Lower lobe of right lung (tissue), 2 donors: ENCODE results near the gene DYSF. TPM values are rescaled to one million over a fixed set of nuclear protein-coding genes. Genes with fewer than 3 reads are reported as not detected.

Source experiments
- ATAC-seq, 2 donors: fragments of 200-7000 bp; cut with Tn5 transposase; one replicate each; pipeline ENCODE4 v1.9.1; 2020 to 2022; ENCODE audit warnings: mild to moderate bottlenecking in 2 of 2, moderate library complexity in 2 of 2
- DNase-seq: peaks from one replicate; pipeline ENCODE4 v3.0.0-alpha.2; 2020
- H3K27ac ChIP-seq: fragments of 200-600 bp; one replicate; pipeline ENCODE4 v1.8.0; 2022
- H3K27me3 ChIP-seq: fragments of 200-600 bp; one replicate; pipeline ENCODE4 v1.8.0; 2022; ENCODE audit warnings: low read depth
- H3K36me3 ChIP-seq: fragments of 200-600 bp; one replicate; pipeline ENCODE4 v1.8.0; 2022; ENCODE audit warnings: mild to moderate bottlenecking
- H3K4me1 ChIP-seq: fragments of 200-600 bp; one replicate; pipeline ENCODE4 v1.8.0; 2022
- H3K4me3 ChIP-seq: fragments of 200-600 bp; one replicate; pipeline ENCODE4 v1.8.0; 2022; ENCODE audit warnings: mild to moderate bottlenecking
- H3K9me3 ChIP-seq: fragments of 200-600 bp; one replicate; pipeline ENCODE4 v1.8.0; 2022
- CTCF ChIP-seq: fragments of 200-600 bp; IDR thresholded peaks from one replicate; pipeline ENCODE4 v1.8.0; 2022; ENCODE audit warnings: antibody characterized with exemption, mild to moderate bottlenecking
- intact Hi-C: fragments of 100-400 bp; cut with DNase I; formaldehyde crosslinking; loops from one replicate; pipeline ENCODE4 v1.11.0; 2022
- total RNA-seq: library from RNA; stranded (reverse); fragmentation: NEBNext Ultra II Directional; extraction: Animal tissue kit (Norgen Biotek cat#: 25700); gene quantifications from one replicate; pipeline ENCODE4 v1.2.1, GENCODE V29; 2021
- donor health status: DM: no; HTN: yes; CAD: no; lungs with severe emphysema.

The DYSF gene
- total RNA-seq, 1 donor from 2014 or later: 41.2 TPM

GRCh38 chr2:71531522-71532047 lies 78.2 kb downstream of the DYSF start:
- DNase-seq (no peak), ATAC-seq (no peak)
- Histone ChIP-seq H3K4me3 (no peak overlapping the region), H3K4me1 (no peaks in the 10 kb centered on the region), H3K27ac (no peak overlapping the region), H3K27me3 (no peaks in the 10 kb centered on the region), H3K9me3 (no peaks in the 10 kb centered on the region), H3K36me3 (peaks cover 5% of the 10 kb centered on the region)
- TF ChIP-seq CTCF: no peak
- intact Hi-C loops: no loop called here

GRCh38 chr2:71532327-71532726 lies 79.0 kb downstream of the DYSF start:
- no peaks in the 10 kb centered on the region for H3K9me3 ChIP-seq
- intact Hi-C loops: no loop called here
- H3K27me3 ChIP-seq: no peaks in the 10 kb centered on the region
- H3K4me1 ChIP-seq: no peaks in the 10 kb centered on the region
- TF ChIP-seq CTCF: no peak
- H3K27ac ChIP-seq: no peak overlapping the region
- H3K4me3 ChIP-seq: no peak overlapping the region
- ATAC-seq (no peak), DNase-seq (no peak)
- H3K36me3 ChIP-seq: no peaks in the 10 kb centered on the region

GRCh38 chr2:71534201-71534600 lies 80.8 kb downstream of the DYSF start:
- no peak for DNase-seq
- no peak for TF ChIP-seq CTCF
- Histone ChIP-seq H3K27me3 (no peaks in the 10 kb centered on the region), H3K9me3 (no peaks in the 10 kb centered on the region), H3K27ac (no peak overlapping the region), H3K4me1 (no peaks in the 10 kb centered on the region), H3K4me3 (no peak overlapping the region), H3K36me3 (no peaks in the 10 kb centered on the region)
- no peak for ATAC-seq
- intact Hi-C loops: no loop called here

- Histone ChIP-seq H3K4me3 (no peak overlapping the region), H3K27me3 (no peaks in the 10 kb centered on the region), H3K36me3 (no peaks in the 10 kb centered on the region), H3K4me1 (no peaks in the 10 kb centered on the region), H3K9me3 (no peaks in the 10 kb centered on the region), H3K27ac (no peak overlapping the region)
- no peak for TF ChIP-seq CTCF
- no peak for DNase-seq
- intact Hi-C loops: no loop called here
- ATAC-seq: no peak
These were observed 81.5 kb downstream of the DYSF start for GRCh38 chr2:71534826-71535225.

- Histone ChIP-seq H3K27me3 (no peaks in the 10 kb centered on the region), H3K4me1 (no peaks in the 10 kb centered on the region), H3K27ac (no peak overlapping the region), H3K4me3 (no peak overlapping the region), H3K36me3 (no peaks in the 10 kb centered on the region), H3K9me3 (no peaks in the 10 kb centered on the region)
- TF ChIP-seq CTCF: no peak
- no peak for ATAC-seq
- intact Hi-C loops: no loop called here
- no peak for DNase-seq
These were observed 82.2 kb downstream of the DYSF start for GRCh38 chr2:71535526-71535925.

- intact Hi-C loops: no loop called here
- H3K27me3 ChIP-seq: no peaks in the 10 kb centered on the region
- ATAC-seq: no peak
- H3K27ac ChIP-seq: no peak overlapping the region
- H3K4me3 ChIP-seq: no peak overlapping the region
- no peak for TF ChIP-seq CTCF
- no peaks in the 10 kb centered on the region for H3K36me3 ChIP-seq
- no peak for DNase-seq
- H3K9me3 ChIP-seq: no peaks in the 10 kb centered on the region
- no peaks in the 10 kb centered on the region for H3K4me1 ChIP-seq
These were observed 82.9 kb downstream of the DYSF start for GRCh38 chr2:71536226-71536671.
